ENCODE measurements around the gene SEM1. TPM values are rescaled to one million over a fixed set of nuclear protein-coding genes. Genes with fewer than 3 reads are reported as not detected.
"Not testable (repeated sequence)": the region's sequence is repeated elsewhere in the genome, so short reads cannot be mapped to it uniquely, and the experiment has no call there.

SEM1 gene
- total RNA-seq, 1 donor from 2014 or later, result 50.8 TPM

DNA sequence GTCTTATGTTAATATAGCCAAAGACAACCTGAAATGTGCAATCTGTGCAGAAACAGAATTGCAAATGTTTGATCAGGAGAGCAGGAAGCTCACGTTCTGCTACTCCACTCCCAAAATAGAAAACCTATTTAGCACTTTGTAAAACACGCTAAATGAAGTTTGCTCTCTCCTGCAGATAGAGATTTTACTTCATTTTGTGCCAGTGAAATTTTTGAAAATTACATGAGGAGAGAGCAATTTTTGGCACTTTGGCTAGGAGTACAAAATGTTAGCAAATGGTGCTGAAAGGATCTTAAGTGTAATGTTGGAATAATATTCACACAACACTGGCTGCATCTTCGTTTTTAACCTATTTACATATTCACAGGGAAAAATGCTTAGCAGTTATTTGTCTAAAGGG, 61.9 kb downstream of the SEM1 start:
- no peaks in the 10 kb centered on the region for H4K20me1 ChIP-seq (ENCODE audit: insufficient read depth, low read length)
- H3K4me3 ChIP-seq (ENCODE audit: insufficient read depth, low read depth, low read length), result no peak overlapping the region
- Mint-ChIP-seq H3K27ac (ENCODE audit: unreplicated experiment) (no peak overlapping the region), H3K9me3 (ENCODE audit: unreplicated experiment) (peaks cover 1% of the 10 kb centered on the region), H3K27me3 (ENCODE audit: low read depth, unreplicated experiment) (no peaks in the 10 kb centered on the region), H3K36me3 (ENCODE audit: low read depth, unreplicated experiment) (peaks cover 2% of the 10 kb centered on the region), H3K4me1 (ENCODE audit: low read depth, unreplicated experiment) (peaks cover 14% of the 10 kb centered on the region), H3K4me3 (ENCODE audit: unreplicated experiment) (no peak overlapping the region)
- H2AFZ ChIP-seq (ENCODE audit: low read depth, low read length), result no peak overlapping the region
- no peak for DNase-seq (ENCODE audit: low read depth)
- no peak overlapping the region for H3K27ac ChIP-seq (ENCODE audit: low read depth, low read length)
- no peaks in the 10 kb centered on the region for H3K9me3 ChIP-seq (ENCODE audit: insufficient read depth, low read depth, low read length)
- no peak for FAIRE-seq
- H3K9ac ChIP-seq (ENCODE audit: low read length), result no peak overlapping the region
- H3K36me3 ChIP-seq (ENCODE audit: insufficient read depth, low read length), result no peaks in the 10 kb centered on the region
- no peaks in the 10 kb centered on the region for H3K79me2 ChIP-seq (ENCODE audit: insufficient read depth, low read length)
- H3K4me2 ChIP-seq (ENCODE audit: low read length), result no peak overlapping the region
- H3K27me3 ChIP-seq (ENCODE audit: insufficient read depth, low read length), result no peaks in the 10 kb centered on the region
- H3K4me1 ChIP-seq (ENCODE audit: insufficient read depth, low read length), result no peaks in the 10 kb centered on the region
- TF ChIP-seq, protein P1, sequence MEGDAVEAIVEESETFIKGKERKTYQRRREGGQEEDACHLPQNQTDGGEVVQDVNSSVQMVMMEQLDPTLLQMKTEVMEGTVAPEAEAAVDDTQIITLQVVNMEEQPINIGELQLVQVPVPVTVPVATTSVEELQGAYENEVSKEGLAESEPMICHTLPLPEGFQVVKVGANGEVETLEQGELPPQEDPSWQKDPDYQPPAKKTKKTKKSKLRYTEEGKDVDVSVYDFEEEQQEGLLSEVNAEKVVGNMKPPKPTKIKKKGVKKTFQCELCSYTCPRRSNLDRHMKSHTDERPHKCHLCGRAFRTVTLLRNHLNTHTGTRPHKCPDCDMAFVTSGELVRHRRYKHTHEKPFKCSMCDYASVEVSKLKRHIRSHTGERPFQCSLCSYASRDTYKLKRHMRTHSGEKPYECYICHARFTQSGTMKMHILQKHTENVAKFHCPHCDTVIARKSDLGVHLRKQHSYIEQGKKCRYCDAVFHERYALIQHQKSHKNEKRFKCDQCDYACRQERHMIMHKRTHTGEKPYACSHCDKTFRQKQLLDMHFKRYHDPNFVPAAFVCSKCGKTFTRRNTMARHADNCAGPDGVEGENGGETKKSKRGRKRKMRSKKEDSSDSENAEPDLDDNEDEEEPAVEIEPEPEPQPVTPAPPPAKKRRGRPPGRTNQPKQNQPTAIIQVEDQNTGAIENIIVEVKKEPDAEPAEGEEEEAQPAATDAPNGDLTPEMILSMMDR (IDR thresholded peaks at IDR 0.05; ENCODE audit: insufficient read depth, low read depth, low read length), result no peak
- no peak for TF ChIP-seq EZH2 (IDR thresholded peaks at IDR 0.05; ENCODE audit: insufficient read depth, low read length)

DNA sequence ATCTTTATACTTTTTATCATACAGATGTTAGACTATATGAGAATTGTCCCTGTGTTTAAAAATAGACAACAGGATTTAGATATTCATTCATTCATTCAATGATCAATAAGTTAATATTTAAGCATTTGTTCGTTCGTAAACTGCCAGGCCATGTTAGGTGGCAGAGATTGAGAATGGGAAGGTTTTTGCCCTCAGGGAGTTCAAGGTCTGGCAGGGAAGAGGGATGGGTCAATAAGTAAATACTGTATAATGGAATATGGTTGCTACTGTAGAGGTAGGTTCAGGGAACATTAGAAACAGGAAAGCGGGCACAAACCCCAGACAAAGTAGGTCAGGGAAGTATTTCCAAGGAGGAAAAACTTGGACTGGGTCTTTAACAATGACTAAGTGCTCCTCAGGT, 64.6 kb downstream of the SEM1 start:
- no peak for FAIRE-seq
- Mint-ChIP-seq H3K36me3 (ENCODE audit: low read depth, unreplicated experiment) (peaks cover 2% of the 10 kb centered on the region), H3K27ac (ENCODE audit: unreplicated experiment) (no peak overlapping the region), H3K4me1 (ENCODE audit: low read depth, unreplicated experiment) (peaks cover 4% of the 10 kb centered on the region), H3K4me3 (ENCODE audit: unreplicated experiment) (no peak overlapping the region), H3K27me3 (ENCODE audit: low read depth, unreplicated experiment) (no peaks in the 10 kb centered on the region), H3K9me3 (ENCODE audit: unreplicated experiment) (no peaks in the 10 kb centered on the region)
- no peak overlapping the region for H3K27ac ChIP-seq (ENCODE audit: low read depth, low read length)
- no peak overlapping the region for H2AFZ ChIP-seq (ENCODE audit: low read depth, low read length)
- H3K4me1 ChIP-seq (ENCODE audit: insufficient read depth, low read length), result no peaks in the 10 kb centered on the region
- no peak overlapping the region for H3K4me3 ChIP-seq (ENCODE audit: insufficient read depth, low read depth, low read length)
- no peaks in the 10 kb centered on the region for H3K9me3 ChIP-seq (ENCODE audit: insufficient read depth, low read depth, low read length)
- no peak for TF ChIP-seq EZH2 (IDR thresholded peaks at IDR 0.05; ENCODE audit: insufficient read depth, low read length)
- TF ChIP-seq, protein P1 (IDR thresholded peaks at IDR 0.05; ENCODE audit: insufficient read depth, low read depth, low read length), result no peak
- H3K27me3 ChIP-seq (ENCODE audit: insufficient read depth, low read length), result no peaks in the 10 kb centered on the region
- no peak for DNase-seq (ENCODE audit: low read depth)
- H3K9ac ChIP-seq (ENCODE audit: low read length), result no peak overlapping the region
- no peaks in the 10 kb centered on the region for H3K79me2 ChIP-seq (ENCODE audit: insufficient read depth, low read length)
- H4K20me1 ChIP-seq (ENCODE audit: insufficient read depth, low read length), result no peaks in the 10 kb centered on the region
- no peak overlapping the region for H3K4me2 ChIP-seq (ENCODE audit: low read length)
- no peaks in the 10 kb centered on the region for H3K36me3 ChIP-seq (ENCODE audit: insufficient read depth, low read length)

DNA sequence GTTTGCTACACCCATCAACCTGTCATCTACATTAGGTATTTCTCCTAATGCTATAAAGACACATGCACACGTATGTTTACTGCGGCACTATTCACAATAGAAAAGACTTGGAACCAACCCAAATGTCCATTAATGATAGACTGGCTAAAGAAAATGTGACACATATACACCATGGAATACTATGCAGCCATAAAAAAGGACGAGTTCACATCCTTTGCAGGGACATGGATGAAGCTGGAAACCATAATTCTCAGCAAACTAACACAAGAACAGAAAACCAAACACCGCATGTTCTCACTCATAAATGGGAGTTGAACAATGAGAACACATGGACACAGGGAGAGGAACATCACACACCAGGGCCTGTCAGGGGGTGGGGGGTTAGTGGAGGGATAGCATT, 66.2 kb downstream of the SEM1 start:
- H3K36me3 Mint-ChIP-seq (ENCODE audit: low read depth, unreplicated experiment); H3K9ac ChIP-seq (ENCODE audit: low read length); H3K79me2 ChIP-seq (ENCODE audit: insufficient read depth, low read length); H3K4me2 ChIP-seq (ENCODE audit: low read length); H3K4me1 ChIP-seq (ENCODE audit: insufficient read depth, low read length); H3K27me3 Mint-ChIP-seq (ENCODE audit: low read depth, unreplicated experiment); H3K9me3 ChIP-seq (ENCODE audit: insufficient read depth, low read depth, low read length); H3K4me3 ChIP-seq (ENCODE audit: insufficient read depth, low read depth, low read length); H2AFZ ChIP-seq (ENCODE audit: low read depth, low read length); H3K27me3 ChIP-seq (ENCODE audit: insufficient read depth, low read length); H4K20me1 ChIP-seq (ENCODE audit: insufficient read depth, low read length); H3K36me3 ChIP-seq (ENCODE audit: insufficient read depth, low read length); H3K4me3 Mint-ChIP-seq (ENCODE audit: unreplicated experiment); H3K27ac ChIP-seq (ENCODE audit: low read depth, low read length); H3K4me1 Mint-ChIP-seq (ENCODE audit: low read depth, unreplicated experiment); FAIRE-seq; H3K27ac Mint-ChIP-seq (ENCODE audit: unreplicated experiment); H3K9me3 Mint-ChIP-seq (ENCODE audit: unreplicated experiment); DNase-seq (ENCODE audit: low read depth): not testable (repeated sequence)
